Measurements from ENCODE around the gene STIL. TPM values are rescaled to one million over a fixed set of nuclear protein-coding genes. Genes with fewer than 3 reads are reported as not detected.

Gene STIL
- total RNA-seq, 1 donor from 2014 or later: 5.4 TPM

DNA sequence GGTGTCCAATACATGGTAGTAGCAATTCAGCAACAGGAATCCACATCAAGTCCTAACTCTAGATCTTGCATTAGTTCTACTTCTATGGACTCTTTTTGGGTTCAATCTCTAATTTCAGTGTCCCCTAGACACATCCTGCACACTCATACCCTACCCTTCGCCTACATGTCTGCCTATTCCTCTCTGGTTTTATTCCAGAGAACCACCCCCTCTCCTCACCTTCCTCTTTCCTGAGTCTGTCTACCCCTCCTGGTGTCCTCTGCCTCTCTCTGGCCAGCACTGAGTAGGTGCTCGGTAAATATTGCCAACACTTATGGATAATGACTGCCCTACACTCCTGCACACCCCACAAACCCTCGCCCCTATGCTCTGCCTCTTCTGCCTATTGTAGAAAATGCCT is 91.5 kb downstream of the STIL start:
- Mint-ChIP-seq H3K9me3 (ENCODE audit: unreplicated experiment) (no peaks in the 10 kb centered on the region), H3K27me3 (ENCODE audit: unreplicated experiment) (peaks cover 29% of the 10 kb centered on the region), H3K36me3 (ENCODE audit: unreplicated experiment) (peaks cover 10% of the 10 kb centered on the region), H3K27ac (ENCODE audit: unreplicated experiment) (no peak overlapping the region), H3K4me3 (ENCODE audit: unreplicated experiment) (no peak overlapping the region), H3K4me1 (ENCODE audit: low read depth, unreplicated experiment) (peaks cover 2% of the 10 kb centered on the region)
- no peak for TF ChIP-seq CTCF (IDR thresholded peaks at IDR 0.05; ENCODE audit: partially characterized antibody, unreplicated experiment)
- no peak for DNase-seq

- H3K4me1 Mint-ChIP-seq (ENCODE audit: low read depth, unreplicated experiment): no peaks in the 10 kb centered on the region
- no peak overlapping the region for H3K4me3 Mint-ChIP-seq (ENCODE audit: unreplicated experiment)
- no peak for DNase-seq
- H3K36me3 Mint-ChIP-seq (ENCODE audit: unreplicated experiment): peaks cover 10% of the 10 kb centered on the region
- no peak for TF ChIP-seq CTCF (IDR thresholded peaks at IDR 0.05; ENCODE audit: partially characterized antibody, unreplicated experiment)
- H3K27ac Mint-ChIP-seq (ENCODE audit: unreplicated experiment): no peak overlapping the region
- H3K27me3 Mint-ChIP-seq (ENCODE audit: unreplicated experiment): peaks cover 17% of the 10 kb centered on the region
- H3K9me3 Mint-ChIP-seq (ENCODE audit: unreplicated experiment): no peaks in the 10 kb centered on the region
These were observed 94.2 kb downstream of the STIL start for GRCh38 chr1:47219590-47220220.

DNA sequence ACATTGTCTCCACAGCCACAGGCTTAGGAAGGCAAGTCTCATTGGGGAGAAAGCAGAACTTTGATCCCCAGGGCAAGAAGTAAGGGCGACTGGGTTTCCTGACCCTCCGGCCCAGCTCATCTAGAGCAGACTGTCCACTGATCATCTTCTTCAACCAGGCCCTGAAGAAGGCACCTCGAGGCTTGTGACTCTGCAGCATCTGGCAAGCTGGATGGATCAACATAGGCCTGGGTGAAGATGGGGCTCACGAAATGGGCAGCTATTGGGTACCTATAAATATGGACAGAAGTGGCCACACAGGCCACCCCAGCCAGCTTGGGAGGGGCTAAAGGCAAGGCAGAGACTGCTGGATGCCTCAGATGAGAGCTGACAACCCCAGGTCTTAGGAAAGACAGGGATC is 94.9 kb downstream of the STIL start:
- TF ChIP-seq CTCF (IDR thresholded peaks at IDR 0.05; ENCODE audit: partially characterized antibody, unreplicated experiment): no peak
- no peak overlapping the region for H3K4me3 Mint-ChIP-seq (ENCODE audit: unreplicated experiment)
- no peaks in the 10 kb centered on the region for H3K9me3 Mint-ChIP-seq (ENCODE audit: unreplicated experiment)
- peaks cover 17% of the 10 kb centered on the region for H3K27me3 Mint-ChIP-seq (ENCODE audit: unreplicated experiment)
- no peaks in the 10 kb centered on the region for H3K4me1 Mint-ChIP-seq (ENCODE audit: low read depth, unreplicated experiment)
- no peak for DNase-seq
- peaks cover 10% of the 10 kb centered on the region for H3K36me3 Mint-ChIP-seq (ENCODE audit: unreplicated experiment)
- H3K27ac Mint-ChIP-seq (ENCODE audit: unreplicated experiment): no peak overlapping the region

DNA sequence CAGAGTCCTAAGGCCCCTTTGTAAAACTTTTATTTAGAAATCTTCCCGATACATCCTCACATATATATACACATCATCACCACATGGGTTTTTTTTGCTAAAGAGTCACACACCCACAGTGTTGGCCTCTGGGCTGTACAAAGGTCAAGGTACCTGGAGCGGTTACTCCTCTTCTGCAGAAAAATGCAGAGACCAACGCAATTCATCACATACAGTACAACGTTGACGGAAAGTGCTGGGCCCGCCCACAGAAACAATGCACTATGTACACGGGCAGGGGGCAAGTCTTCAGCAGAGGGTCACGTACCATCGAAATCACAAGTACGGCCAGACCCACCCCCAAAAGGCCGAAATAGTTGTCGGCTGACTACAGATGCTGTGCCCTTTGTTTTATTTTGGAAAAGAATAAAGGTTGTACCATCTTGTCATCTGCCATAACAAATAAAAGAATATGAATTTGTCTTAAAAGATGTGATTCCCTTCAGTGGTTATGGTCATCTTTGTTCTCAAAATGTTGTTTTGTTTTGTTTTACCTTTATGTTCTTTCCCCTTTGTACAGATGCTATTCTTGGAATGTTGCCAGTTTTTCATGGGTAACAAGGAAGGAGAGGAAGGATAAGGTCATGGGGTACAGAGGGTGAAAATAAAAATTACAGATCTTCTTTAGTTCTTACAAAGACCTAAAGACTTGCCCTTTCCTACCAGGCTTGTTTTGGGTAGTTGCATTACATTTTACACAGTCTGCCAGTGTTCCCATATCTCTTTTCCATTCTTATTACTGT is 97.5 kb downstream of the STIL start:
- Mint-ChIP-seq H3K4me3 (ENCODE audit: unreplicated experiment) (no peak overlapping the region), H3K27me3 (ENCODE audit: unreplicated experiment) (peaks cover 11% of the 10 kb centered on the region), H3K36me3 (ENCODE audit: unreplicated experiment) (peaks cover 10% of the 10 kb centered on the region), H3K27ac (ENCODE audit: unreplicated experiment) (no peak overlapping the region), H3K4me1 (ENCODE audit: low read depth, unreplicated experiment) (no peaks in the 10 kb centered on the region), H3K9me3 (ENCODE audit: unreplicated experiment) (no peaks in the 10 kb centered on the region)
- no peak for DNase-seq
- no peak for TF ChIP-seq CTCF (IDR thresholded peaks at IDR 0.05; ENCODE audit: partially characterized antibody, unreplicated experiment)

- Mint-ChIP-seq H3K36me3 (ENCODE audit: unreplicated experiment) (peaks cover 8% of the 10 kb centered on the region), H3K4me3 (ENCODE audit: unreplicated experiment) (no peak overlapping the region), H3K9me3 (ENCODE audit: unreplicated experiment) (no peaks in the 10 kb centered on the region), H3K4me1 (ENCODE audit: low read depth, unreplicated experiment) (no peaks in the 10 kb centered on the region), H3K27me3 (ENCODE audit: unreplicated experiment) (peaks cover 5% of the 10 kb centered on the region), H3K27ac (ENCODE audit: unreplicated experiment) (no peak overlapping the region)
- DNase-seq: no peak
- no peak for TF ChIP-seq CTCF (IDR thresholded peaks at IDR 0.05; ENCODE audit: partially characterized antibody, unreplicated experiment)
These were observed 98.2 kb downstream of the STIL start for GRCh38 chr1:47215713-47216112.

All from glutamatergic neuron (in vitro differentiated cells).